NCI-H1694 (cell line): ENCODE results near the gene EEA1.
"Not testable (repeated sequence)": the region's sequence is repeated elsewhere in the genome, so short reads cannot be mapped to it uniquely, and the experiment has no call there.

Experiments used
- DNase-seq: peaks from one replicate; lab custom pipeline; 2025; lab: John Stamatoyannopoulos, UW

The EEA1 gene

DNA sequence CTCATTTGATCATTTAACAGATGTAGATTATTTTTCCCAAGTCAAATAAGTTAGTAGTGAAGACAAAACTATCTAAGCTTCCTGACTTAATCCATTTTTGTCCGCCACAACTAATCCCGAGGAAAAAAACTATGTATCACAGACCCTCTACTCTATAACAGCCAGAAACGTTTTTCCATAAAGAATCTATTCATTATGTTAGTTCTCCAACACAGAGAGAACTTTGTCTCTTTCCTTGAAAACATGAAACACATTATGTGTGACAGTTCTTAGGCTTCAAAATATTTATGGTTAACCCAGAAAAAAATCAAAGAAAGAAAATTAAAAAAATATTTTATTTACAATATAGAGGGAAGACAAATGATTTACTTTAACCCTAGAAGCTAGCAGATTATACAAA, 126.2 kb downstream of the EEA1 start:
- DNase-seq: no peak

- DNase-seq: no peak
These were observed 132.4 kb downstream of the EEA1 start for GRCh38 chr12:92796650-92797049.

DNA sequence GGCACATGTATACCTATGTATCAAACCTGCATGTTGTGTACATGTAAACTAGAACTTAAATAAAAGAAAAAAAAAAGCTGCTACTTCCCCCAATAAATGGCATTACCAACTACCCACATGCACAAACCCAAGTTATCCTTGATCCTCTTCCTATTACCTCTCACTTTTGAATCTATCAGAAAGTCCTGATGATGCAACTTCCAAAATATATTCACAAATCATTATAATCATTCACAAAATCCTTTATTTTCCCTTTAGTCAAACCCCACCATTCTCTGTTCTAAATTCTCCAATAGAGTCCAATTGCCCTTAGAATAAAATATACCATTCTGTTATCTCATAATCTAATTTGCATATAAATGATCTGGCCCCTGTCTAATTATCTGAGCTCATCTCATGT, 134.3 kb downstream of the EEA1 start:
- DNase-seq: no peak

DNA sequence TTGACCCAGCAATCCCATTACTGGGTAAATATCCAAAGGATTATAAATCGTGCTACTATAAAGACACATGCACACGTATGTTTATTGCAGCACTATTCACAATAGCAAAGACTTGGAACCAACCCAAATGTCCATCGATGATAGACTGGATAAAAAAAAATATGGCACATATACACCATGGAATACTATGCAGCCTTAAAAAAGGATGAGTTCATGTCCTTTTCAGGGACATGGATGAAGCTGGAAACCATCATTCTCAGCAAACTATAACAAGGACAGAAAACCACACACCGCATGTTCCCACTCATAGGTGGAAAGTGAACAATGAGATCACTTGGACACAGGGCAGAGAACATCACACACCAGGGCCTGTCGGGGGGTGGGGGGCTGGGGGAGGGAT, 134.7 kb downstream of the EEA1 start:
- not testable (repeated sequence) for DNase-seq

DNA sequence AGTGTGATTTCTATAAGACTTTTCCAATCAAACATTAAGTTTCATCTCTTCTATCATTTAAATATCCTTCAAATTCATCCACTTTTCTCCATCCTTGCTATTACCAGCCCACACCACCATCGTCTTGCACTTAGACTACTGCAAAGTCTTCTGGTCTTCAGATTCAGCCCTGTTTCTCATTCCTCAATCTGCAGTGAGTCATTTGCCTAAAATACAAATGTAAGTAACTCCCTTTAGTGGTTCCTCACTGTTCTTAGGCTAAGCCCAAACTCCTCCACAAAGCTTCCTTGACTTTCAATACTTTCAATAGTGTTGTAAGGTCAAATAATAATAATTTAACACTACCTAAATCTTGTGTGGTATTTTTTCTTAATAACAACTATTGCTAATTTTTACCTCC, 143.1 kb downstream of the EEA1 start:
- DNase-seq: no peak

DNA sequence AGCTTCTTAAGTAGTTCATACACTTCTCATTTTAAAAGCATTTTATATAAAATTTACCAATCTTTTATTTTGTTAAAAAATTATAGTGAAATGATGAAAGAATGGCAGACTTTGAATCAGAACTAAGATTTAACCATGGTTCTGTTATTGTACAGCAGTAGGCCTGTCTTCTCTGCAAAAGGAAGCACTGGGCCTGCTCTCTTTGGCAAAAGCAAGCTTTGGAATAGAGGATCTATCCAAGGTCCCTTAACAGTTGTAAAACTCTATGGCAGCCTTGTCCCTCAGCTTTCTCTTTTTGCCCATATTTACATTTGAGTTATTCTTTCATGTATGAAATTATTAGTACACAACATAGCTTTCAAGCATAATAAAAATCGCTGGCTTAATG, 143.5 kb downstream of the EEA1 start:
- DNase-seq: no peak

GRCh38 chr12:92784797-92785562, 144.1 kb downstream of the EEA1 start:
- DNase-seq: peak; percentile 54

DNA sequence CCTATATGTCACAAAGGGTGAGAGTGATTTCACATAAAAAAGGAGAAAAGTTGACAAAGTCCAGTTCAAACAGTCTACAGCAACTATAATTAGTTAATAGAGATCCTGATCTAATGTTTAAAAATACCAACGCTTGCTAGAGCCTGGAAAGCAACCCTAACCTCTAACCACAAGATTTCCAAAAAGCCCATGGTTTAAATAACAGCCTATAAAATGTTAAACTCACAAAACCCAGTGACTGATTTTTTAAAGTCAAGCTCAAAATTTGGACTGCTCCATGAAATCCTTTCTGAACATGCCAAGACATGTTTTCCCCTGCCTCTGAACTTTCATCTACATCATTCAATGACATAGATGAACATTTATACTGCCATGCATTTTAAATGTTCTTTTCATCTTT, 144.7 kb downstream of the EEA1 start:
- no peak for DNase-seq

DNA sequence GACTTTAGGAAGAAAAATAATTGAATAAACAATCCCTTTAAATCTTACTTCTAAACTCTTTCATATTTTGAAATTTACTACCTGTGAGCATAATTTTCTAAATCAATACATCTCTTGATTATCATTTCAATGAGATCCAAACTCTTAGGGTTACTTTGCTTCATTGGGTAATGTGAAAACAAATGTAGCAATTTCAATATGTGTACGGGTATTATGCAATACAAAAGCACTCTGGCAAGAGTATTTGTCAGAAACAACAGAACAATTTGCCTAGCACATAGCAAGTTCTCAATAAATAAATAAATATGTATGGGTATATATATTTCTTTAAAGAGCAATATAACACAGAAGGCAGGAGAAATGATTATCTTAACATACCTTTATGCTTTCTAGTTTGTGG, 149.2 kb downstream of the EEA1 start:
- no peak for DNase-seq

DNA sequence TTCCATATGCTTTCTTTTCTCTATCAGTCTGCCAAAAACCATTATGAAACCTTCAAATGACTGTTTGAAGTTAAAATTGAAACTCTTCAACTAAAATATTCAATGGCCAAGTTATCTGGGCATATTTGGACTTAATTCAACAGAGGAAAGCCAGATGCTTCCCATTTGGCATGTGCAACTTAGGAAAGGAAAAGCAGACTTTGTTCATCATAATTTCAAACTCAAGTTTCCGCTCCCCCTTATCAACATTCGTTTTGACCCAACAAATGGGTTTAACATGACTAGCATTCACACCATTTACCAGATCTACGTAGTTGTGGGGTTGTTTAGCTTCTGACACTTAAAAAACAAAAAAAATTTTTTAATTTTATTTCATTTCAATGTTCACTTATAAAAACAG, 150.6 kb downstream of the EEA1 start:
- DNase-seq: no peak

- no peak for DNase-seq
These were observed 153.7 kb downstream of the EEA1 start for GRCh38 chr12:92775416-92775815.

- no peak for DNase-seq
These were observed 158.1 kb downstream of the EEA1 start for GRCh38 chr12:92771001-92771400.

DNA sequence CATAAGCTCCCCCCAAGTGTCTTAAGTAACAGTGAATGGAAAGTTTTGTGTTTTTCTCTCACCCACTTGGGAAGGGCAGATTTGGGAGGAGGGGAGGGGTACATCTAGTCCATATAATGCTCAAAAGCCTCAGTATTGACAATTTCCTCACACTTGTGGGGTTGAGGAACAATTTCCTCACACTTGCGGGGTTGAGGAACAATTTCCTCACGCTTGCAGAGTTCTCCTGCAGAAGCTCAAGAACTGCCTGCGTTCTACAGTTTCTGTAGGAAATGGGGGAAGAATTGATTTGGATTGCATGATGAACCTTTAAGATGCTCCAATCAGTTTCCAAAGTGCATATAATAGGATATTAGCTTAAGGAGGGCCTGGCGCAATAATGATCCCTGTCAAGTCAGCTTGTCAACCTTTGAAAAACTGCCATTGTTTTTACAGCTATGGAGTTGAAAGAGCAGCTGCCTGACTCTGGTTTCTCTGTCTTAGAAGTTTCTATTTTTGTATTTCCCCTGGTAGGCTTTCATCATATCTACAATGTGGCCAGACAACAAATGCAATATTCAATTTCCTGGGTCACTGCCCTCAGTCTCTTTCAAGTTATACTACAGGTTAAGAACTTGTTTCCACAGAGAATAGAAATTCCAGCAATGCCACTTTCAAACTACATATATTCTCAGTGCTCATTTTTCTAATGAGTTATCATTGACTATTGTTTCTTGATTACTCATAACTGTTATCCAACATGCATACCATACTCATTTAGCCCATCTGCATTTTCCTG, 159.8 kb downstream of the EEA1 start:
- DNase-seq: no peak

- no peak for DNase-seq
These were observed 163.2 kb downstream of the EEA1 start for GRCh38 chr12:92765871-92766270.

- DNase-seq: no peak
These were observed 164.3 kb downstream of the EEA1 start for GRCh38 chr12:92764831-92765230.

- no peak for DNase-seq
These were observed 166.3 kb downstream of the EEA1 start for GRCh38 chr12:92762773-92763172.

DNA sequence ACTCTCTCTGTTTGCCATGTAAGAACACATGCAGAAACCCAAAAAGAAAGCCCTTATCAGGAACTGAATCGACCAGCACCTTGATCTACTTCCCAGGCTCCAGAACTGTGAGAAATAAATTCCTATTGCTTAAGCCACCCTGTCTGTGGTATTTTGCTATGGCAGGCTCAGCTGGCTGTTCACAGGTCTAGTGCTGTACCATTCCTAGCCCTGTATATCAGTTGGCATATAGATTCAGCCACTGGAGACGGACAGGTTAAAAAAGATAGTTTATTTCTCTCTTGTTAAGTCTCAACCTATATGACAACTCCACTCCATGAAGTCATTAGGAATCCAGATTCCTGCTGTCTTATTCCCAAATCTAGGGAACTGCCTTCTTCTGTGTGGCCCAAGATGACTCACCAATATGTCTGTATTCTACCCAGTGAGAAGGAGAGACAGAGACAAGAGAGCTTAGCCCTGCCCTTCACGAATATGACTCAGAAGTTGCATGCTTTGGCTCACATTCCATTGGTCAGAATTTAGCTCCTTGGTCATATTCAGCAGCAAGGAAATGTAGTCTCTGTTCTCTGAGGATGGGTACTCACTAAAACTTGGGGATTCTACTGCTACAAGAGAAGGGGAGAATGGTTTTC, 169.3 kb downstream of the EEA1 start:
- DNase-seq: no peak

DNA sequence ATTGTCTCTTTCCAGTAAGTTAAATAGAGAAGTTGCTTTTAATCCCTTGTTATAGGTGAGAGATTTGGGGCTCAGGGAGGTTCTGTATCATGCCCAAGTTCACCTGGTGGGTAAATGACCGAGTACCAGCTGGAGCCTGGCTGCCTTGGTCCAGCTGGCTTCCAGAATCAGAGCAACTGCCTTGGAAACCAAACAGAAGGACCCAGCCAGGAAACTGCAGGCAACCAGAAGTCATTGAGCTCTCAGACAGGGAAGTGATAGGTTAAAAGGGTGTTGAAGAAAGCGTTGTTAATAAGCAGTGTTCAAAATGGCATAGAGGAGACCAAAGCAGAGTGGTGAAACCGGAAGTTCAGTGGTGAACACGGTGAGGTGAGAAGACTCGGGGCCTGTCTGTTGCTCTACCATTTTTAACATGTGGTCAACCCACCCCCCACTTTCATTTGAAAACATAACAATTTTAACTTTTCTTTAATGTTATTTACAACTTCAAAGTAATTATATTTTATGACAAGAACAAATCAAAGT, 171.4 kb downstream of the EEA1 start:
- DNase-seq: no peak

- DNase-seq: no peak
These were observed 172.0 kb downstream of the EEA1 start for GRCh38 chr12:92756898-92757596.

DNA sequence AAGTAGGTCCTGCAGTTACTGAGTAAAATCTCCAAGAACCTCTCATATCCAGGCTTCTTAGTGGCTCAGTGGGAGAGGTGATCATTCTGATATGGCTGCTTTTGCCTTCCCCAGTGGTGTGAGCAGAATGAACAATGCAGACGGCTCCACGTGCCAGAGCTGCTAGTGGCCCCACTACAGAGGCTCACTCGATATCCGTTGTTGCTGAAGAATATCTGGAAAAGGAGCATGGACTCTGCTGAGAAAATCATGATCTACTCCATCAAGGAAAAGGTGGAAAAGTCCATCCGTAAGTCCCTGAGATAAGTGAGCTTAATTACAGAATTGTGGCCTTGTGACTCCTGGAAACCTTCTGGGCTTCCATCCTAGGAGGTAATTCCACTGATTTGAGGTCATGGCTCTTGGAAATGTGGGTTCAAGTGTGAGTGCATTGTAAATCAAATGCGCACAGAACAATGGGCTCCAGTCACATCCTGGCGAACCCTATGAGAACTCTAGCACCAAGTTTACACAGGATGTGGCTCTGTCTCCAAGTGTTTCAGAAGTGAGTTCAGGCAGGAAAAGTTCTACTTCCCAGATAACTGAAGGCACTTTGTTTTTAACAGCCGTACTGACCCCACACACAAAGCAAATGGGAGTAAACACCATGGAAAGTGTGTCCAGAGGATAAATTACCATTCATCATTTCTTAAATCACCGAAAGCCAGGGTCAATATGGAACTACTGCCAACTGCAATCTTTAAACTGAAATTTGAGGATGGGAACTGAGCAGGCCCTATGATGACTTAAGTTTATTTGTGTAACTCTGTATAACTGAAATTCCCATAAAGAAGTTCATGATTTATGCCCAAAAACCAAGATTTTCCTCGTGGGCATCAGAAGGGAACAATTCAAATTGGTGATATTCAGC, 174.9 kb downstream of the EEA1 start:
- DNase-seq: no peak

DNA sequence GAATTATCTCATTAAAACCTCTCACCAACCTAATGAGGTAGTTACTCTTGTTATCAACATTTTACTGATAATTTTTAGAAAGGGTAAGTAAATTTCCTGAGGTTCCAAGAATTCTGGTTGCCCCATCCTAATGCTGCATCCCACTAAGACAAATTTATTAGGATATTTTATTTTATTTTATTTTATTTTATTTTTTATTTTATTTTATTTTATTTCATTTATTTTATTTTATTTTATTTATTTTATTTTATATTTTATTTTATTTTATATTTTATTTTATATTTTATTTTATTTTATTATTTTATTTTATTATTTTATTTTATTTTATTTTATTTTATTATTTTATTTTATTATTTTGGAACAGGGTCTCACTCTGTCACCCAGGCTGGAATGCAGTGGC, 179.4 kb downstream of the EEA1 start:
- DNase-seq: not testable (repeated sequence)
